HK-2 (cell line): ENCODE measurements around the gene VKORC1L1.
"Not testable (repeated sequence)": the region's sequence is repeated elsewhere in the genome, so short reads cannot be mapped to it uniquely, and the experiment has no call there.

Experiments used
- DNase-seq: peaks from one replicate; pipeline ENCODE4 v3.0.0-alpha.2; 2018; ENCODE audit not compliant: unreplicated experiment

Gene VKORC1L1

GRCh38 chr7:65976659-65977196 is 103.9 kb downstream of the VKORC1L1 start:
- DNase-seq = no peak

- no peak for DNase-seq
Measured at GRCh38 chr7:65978891-65979582, 106.2 kb downstream of the VKORC1L1 start.

DNA sequence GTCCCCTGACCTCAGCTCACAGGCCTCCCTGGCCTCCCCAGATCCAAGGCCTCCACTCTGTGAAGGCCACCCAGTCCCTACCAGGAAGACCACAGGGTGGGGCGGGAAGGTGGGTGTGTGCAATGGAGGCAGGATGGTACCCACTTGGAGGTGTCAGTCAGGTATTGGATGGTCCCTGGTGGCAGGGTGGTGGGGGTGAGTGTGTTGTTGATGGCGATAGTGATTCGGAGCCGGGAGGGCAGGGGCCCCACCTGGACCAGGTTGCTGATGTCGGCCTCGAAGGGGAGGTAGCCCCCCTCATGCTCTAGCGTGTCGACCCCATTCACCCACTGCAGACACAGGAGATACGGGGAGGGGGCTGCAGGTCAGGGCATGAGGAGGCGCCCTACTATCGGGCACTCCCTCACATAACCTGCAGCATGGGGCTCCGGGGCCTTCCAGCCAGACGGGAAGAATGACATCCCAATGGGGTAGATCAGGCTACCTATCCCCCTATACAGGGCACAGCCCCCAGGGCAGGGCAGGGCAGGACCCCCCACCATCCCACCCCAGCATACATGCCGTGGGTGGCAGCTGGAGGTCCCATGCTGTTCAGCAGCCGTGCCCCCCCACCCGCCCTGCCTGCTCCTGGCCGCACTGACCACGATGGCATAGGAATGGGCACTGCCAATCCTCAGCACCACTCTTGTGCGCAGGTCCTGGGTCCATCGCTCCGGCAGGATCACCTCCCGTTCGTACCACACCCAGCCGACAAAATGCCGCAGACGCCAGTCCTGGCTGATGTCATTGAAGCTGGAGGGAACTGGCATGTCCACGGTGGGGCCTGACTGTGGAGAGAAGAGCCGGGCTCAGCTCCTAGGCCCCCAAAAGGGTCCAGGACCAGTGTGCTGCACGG is 107.0 kb downstream of the VKORC1L1 start:
- DNase-seq = no peak

DNA sequence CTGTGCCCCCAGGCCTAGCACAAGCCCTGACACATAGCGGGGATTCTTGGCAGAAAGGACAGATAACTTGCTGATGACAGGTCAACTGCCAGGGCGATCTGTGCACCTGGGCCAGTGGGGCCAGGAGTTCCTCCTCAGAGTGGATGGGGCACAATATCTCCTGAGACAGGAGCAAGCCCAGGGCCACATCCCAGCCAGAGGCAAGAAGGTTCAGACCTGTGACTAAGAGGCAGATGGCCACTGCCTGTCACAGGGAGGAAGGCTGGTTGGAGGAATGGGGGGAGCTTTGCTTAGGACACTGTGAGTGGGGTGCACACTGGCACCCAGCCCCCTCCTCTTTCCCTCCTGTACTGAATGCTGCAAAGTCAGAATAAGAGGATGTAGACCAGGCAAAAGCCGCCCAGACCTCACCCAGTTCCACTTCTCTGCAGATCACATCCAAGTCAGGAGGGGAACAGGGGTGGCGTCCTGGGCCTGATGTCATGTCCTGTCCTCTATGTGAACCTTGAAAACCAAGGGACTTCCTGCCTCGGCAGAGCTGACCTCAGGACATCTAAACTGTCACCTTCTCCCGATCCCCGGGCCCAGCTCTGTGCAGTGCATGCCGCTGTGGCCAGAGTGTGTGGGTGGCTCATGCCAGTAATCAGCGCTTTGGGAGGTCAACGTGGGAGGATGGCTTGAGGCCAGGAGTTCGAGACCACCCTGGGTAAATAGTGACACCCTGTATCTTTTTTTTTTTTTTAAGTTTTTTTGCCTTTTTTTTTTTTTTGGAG is 107.8 kb downstream of the VKORC1L1 start:
- DNase-seq = peak; percentile 34

DNA sequence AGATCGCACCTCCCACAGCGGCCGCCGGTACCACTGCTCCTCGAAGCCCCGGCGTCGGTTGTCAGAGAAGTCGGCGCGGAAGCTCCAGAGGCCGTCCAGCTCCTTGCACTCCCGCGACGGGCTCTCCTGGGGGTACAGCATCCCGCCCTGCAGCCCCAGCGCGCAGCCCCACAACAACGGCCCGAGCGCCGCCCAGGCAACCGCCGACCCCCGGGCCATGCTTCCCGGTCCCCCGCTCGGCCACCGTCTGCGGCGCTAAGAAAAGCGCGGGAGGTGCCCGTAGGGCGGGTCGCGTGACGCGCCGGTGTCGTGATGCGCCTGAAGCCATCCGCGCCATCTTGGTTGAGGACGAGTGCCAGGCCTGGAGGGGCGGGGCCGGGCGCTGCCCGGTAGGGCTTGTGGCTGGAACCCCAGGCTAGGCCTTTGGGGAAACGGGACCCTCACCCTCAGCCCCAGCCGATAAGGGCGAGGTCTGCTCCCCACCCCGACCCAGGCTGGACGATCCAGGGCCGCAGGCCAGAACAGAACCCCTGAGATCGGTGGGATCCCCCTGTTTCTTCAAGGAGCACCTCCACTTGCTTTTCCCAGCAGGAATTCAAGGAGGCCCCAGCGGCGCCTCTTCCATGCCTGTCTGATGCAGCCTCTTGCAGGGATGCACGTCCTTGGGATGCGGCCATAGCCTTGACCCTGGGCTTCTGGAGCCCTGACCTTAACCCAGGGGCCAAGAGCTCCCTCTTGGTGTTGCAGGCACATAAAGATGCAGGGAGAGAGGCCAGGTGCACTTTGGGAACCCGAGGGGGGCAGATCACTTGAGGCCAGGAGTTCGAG is 109.3 kb downstream of the VKORC1L1 start, which contains the start of gene GUSB:
TSS of gene GUSB (minus strand) at position 249 of the 828 bp plus-strand sequence. CDS start at position 219, 30 bp downstream.
- DNase-seq = peak; percentile 91

DNA sequence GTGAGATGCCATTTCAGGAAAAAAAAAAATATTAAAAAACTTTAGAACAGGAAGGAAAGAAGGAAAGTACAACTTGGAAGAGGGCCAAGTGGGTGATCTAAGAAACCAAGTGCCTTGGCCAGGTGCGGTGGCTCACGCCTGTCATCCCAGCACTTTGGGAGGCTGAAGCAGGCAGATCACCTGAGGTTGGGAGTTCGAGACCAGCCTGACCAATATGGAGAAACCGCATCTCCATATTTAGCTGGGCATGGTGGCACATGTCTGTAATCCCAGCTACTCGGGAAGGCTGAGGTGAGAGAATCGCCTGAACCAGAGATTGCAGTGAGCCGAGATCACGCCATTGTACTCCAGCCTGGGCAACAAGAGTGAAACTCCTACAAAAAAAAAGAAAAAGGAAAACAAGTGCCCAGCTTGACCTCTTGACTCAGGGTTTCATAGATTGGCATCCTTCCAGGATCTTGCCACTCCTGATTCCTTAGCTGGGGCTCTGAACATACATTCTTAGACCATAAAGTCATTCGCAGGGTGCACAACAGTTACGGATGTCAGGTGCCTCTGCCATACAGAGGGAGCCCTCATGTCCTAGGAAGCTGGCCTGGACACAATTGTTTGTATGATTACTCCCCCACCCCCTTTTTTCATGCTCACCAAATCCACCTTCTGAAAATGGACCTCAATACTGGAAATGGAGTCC is 111.2 kb downstream of the VKORC1L1 start:
- DNase-seq = peak; percentile 58

GRCh38 chr7:65988084-65988483 is 115.2 kb downstream of the VKORC1L1 start:
- DNase-seq = no peak

- not testable (repeated sequence) for DNase-seq
Measured at GRCh38 chr7:65988503-65988902, 115.6 kb downstream of the VKORC1L1 start.

DNA sequence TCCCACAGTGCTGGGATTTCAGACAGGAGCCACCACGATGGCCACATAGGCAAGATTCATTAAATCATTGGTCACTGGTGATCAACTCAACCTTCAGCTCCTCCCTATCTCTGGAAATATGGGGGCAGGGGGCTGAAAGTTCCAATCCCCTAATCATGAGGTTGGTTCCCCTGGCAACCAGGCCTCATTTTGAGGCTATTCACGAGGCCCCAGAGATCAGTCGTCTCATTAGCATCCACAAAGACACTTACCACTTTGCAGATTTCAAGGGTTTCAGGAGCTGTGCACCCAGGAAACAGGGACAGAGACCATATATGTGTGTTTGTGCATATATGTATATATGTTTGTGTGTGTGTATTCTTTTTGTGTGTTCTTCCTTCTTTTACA is 116.8 kb downstream of the VKORC1L1 start:
- no peak for DNase-seq

DNA sequence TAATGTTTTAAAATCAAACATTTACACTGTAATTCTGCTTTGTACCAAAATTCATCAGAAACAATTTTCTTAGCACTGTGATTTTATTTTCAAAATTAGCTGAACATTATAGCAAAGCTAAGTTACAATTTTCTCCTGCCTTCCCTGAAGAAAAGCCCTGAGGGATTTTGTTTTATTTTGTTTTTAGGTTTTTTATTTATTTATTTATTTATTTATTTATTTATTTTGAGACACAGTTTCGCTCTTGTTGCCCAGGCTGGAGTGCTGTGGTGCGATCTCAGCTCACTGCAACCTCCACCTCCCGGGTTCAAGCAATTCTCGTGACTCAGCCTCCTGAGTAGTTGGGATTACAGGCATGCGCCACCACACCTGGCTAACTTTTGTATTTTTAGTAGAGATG is 119.0 kb downstream of the VKORC1L1 start:
- DNase-seq = not testable (repeated sequence)

DNA sequence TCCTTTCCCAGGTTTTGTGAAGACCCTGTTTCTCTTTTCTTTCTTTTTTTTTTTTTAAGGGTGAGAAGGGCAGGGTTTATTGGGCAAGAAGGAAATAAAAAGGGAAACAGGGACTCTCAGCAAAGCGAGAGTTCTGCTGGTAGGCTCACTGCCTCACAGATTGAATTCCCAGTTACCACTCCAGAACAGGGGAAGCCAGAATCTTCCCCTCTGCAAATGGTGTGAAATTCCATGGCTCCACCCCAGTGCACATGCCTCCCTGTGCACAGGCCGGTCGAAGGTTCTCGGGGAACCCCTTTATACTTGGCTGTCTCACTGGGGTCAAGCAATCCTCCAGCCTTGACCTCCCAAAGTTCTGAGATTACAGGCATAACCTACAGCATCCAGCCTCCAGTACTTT is 119.7 kb downstream of the VKORC1L1 start:
- no peak for DNase-seq

DNA sequence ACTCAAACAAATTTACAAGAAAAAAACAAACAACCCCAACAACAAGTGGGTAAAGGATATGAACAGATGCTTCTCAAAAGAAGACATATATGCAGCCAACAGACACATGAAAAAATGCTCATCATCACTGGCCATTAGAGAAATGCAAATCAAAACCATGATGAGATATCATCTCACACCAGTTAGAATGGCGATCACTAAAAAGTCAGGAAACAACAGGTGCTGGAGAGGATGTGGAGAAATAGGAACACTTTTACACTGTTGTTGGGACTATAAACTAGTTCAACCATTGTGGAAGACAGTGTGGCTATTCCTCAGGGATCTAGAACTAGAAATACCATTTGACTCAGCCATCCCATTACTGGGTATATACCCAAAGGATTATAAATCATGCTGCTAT is 122.1 kb downstream of the VKORC1L1 start:
- not testable (repeated sequence) for DNase-seq

DNA sequence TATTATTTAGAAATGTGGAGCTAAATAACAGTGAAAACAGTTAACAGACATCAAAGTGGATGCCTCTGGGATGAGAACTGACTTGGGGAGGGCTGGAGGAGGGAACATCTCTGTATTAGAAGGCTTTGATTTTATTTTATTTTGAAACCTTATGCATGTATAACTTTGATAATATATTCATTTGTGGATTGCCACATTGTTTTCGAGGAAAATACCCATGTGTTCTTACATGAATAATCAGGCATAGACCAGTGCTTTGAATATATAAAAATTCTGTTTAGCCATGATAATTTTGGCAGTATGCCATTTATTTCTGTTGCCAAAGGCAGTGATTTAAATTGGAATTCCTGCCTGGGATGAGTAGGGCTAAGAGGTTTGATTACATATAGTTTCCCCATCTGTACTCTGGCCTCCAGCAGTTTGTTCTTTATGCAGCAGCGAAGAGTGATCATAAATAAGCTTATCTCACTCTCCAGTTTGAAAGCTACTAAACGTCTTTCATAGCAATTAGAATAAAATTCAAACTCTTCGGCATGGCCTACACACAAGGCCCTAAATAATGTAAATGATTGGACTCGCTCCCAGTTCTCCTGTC is 128.0 kb downstream of the VKORC1L1 start:
- not testable (repeated sequence) for DNase-seq

DNA sequence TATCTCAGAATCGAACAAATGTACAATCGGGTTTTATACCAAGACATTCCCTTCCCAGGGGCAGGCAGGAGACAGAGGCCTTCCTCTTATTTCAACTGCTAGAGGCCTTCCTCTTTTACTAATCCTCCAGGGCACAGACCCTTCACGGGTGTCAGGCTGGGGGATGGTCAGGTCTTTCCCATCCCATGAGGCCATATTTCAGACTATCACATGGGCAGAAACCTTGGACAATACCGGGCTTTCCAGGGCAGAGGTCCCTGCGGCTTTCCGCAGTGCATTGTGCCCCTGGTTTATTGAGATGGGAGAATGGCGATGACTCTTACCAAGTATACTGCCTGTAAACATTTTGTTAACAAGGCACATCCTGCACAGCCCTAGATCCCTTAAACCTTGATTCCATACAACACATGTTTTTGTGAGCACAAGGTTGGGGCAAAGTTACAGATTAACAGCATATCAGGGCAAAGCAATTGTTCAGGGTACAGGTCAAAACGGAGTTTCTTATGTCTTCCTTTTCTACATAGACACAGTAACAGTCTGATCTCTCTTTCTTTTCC is 132.3 kb downstream of the VKORC1L1 start:
- DNase-seq = not testable (repeated sequence)

GRCh38 chr7:66007232-66007631 is 134.4 kb downstream of the VKORC1L1 start:
- no peak for DNase-seq
